GM21390 (cell line): ENCODE measurements around the gene ARHGEF37.
A peak's percentile ranks its signal among the peaks of the same experiment; 100 is the strongest.
"Not testable (repeated sequence)": the region's sequence is repeated elsewhere in the genome, so short reads cannot be mapped to it uniquely, and the experiment has no call there.

Experiments
- ATAC-seq: cut with Tn5 transposase; IDR thresholded peaks from one replicate; pipeline ENCODE4 v1.9.1; 2021; ENCODE audit not compliant: unreplicated experiment

Gene ARHGEF37, protein sequence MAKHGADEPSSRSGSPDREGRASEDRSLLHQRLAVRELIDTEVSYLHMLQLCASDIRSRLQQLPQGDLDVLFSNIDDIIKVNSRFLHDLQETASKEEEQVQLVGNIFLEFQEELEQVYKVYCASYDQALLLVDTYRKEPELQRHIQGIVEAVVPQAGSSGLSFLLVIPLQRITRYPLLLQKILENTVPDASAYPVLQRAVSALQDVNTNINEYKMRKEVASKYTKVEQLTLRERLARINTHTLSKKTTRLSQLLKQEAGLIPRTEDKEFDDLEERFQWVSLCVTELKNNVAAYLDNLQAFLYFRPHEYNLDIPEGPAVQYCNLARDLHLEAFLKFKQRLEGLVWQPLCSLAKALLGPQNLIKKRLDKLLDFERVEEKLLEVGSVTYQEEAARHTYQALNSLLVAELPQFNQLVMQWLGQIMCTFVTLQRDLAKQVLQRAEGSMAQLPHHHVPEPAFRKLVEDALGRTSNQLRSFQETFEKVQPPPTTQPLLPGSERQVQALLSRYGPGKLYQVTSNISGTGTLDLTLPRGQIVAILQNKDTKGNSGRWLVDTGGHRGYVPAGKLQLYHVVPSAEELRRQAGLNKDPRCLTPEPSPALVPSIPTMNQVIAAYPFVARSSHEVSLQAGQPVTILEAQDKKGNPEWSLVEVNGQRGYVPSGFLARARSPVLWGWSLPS

DNA sequence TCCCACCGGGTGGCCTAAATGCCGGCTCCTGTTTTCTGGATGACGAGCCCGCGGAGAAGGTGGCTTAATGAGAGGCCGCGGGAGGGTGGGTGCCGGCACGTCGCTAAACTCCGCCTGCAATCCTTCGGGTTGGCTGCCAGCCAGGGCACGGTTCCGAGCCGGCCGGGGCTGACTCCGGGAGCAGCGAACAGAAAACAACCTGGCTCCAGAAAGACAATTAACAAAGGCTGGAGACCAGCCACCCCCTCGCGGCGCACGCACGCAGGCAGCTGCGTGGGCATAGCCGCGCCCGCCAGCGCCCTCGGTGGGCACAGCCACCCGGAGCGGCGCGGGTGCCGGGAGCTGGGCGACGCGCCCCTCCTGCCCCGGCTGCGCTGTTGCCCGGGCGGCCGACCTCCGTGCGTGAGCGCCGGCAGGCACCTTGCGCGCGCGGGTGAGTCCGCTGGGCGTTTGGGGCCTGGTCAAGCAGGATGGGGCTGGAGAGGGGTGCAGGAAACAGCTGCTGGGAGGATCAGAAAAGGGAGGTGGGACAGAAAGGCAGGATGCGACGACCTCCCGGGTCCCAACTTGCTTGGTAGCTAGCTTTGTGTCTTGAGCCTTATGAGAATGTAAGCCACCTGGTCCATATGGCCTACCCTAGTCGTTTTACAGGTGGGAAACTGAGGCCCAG lies at the start of gene ARHGEF37:
ARHGEF37 (plus strand) TSS at position 307 of the 670 bp plus-strand sequence. CDS start 16,272 bp downstream, outside the sequence.
- no peak for ATAC-seq

DNA sequence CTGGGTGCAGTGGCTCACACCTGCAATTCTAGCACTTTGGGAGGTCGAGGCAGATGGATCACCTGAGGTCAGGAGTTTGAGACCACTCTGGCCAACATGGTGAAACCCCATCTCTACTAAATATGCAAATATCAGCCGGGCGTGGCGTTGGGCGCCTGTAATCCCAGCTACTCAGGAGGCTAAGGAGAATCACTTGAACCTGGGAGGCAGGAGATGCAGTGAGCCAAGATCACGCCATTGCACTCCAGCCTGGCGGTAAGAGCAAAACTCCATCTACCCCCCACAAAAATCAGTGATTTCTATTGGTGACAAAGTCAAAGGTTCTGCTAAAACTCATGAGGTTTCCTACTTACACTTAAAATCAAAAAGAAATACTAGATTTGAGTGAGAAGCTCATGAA lies 48.9 kb upstream of the ARHGEF37 start:
- no peak for ATAC-seq

DNA sequence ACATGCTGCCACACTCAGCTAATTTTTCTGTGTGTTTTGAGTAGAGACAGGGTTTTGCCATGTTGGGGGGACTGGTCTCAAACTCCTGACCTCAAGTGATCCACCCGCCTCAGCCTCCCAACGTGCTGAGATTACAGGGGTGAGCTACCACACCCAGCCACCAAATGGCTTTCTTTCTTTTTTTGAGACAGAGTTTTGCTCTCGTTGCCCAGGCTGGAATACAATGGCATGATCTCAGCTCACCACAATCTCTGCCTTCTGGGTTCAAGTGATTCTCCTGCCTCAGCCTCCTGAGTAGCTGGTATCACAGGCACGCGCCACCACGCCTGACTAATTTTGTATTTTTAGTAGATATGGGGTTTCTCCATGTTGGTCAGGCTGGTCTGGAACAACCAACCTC lies 45.5 kb upstream of the ARHGEF37 start:
- ATAC-seq: not testable (repeated sequence)

DNA sequence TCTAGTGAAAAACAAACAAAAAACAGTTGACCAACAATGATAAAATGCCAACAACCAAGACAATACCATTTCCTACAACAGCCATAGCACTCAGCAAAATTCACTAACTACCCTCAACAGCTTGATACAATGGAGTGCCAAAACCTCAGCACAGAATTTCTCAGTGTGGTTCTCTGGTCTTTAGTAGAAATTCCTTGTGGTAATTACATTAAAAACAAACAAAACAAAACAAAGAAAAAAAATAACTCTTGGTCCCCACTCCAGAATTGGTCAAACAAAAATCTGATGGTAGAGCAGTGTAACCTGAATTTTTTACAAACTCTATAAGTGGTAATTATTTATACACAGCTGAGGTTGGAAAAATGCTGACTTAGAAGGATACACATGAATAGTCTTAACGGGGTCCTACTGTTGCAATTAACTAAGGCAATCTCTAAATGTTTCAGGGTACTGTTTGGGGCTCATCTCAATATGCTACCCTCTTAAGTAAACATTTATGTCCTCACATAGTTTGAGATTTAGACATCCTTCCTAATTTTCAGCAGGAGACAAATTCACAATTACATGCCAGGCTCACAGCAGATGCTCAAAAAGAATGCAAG lies 43.8 kb upstream of the ARHGEF37 start:
- ATAC-seq: no peak

DNA sequence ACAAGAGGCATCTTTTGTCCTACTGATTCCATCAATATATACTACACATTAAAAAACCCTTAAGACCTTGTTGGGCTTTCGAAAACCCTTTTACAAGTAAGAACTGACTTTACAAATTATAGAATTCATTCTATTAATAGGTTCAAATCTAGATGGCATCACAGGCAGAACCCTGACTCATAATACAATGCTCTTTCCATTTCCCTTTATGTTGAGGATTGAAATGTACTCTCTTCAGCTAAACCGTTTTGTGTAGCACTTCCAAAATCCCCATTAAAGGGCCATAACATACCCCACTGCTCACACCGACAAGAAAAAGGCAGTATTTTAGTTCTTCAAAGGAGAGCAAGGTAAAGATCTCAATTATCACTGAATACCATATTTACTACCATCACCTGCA lies 41.2 kb upstream of the ARHGEF37 start:
- ATAC-seq: no peak

DNA sequence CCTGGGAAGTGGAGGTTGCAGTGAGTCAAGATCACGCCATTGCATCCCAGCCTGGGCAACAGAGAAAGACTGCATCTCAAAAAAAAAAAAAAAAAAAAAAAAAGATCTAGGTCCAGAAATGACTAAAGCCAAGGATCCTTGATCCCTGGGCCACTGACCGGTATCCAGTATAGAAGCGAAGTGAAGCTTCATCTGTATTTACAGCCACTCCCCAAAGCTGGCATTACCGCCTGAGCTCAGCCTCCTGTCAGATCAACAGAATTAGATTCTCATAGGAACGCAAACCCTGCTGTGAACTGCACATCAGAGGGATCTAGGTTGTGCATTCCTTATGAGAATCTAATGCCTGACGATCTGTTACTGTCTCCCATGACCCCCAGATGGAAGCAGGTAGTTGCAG lies 39.4 kb upstream of the ARHGEF37 start:
- no peak for ATAC-seq

DNA sequence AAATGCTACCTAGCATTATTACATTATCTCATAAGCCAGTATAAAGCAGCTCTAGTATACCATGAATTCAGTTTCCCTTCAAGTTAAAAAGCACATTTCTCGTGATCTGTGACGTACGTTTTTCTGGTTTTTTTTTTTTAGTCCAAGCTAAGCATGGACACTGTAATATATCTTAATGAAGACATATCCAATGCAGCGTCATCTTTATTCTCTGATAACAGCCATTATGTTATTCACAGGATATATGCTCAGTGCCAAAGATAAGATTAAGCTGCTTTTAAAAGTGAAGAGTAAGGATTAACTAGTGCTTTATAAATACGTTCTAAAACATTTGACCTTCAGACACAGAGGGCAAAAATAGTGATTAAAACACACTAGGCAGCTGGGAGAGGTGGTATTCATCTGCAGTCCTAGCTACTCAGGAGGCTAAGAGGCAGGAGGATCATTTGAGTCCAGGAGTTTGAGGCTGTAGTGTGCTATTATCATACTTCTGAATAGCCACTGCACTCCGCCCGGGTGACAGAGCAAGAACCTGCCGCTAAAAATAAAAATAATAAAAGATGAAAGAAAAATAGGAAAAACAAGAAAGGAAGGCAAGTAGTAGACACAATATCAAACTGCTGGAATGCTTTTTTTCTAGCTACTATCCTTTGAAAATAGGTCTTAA lies 37.8 kb upstream of the ARHGEF37 start:
- ATAC-seq: no peak

DNA sequence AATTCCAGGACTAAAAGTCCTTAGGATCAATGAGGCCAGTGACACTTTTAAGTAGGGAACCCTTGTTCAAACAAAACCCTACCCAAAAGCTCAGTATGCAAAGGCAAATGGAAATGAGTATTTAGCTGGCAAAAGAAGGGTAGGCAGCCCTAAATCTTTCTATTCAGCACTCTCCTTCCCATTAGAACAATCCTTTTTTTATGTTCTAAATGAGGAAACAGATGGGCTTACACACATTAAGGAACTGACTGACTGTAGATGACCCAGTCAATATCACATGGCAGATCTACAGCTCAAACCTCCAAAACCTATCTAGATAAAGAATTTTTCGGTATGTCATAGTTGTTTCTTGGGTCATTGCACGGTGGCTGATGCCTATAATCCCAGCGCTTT lies 37.3 kb upstream of the ARHGEF37 start:
- ATAC-seq: no peak

DNA sequence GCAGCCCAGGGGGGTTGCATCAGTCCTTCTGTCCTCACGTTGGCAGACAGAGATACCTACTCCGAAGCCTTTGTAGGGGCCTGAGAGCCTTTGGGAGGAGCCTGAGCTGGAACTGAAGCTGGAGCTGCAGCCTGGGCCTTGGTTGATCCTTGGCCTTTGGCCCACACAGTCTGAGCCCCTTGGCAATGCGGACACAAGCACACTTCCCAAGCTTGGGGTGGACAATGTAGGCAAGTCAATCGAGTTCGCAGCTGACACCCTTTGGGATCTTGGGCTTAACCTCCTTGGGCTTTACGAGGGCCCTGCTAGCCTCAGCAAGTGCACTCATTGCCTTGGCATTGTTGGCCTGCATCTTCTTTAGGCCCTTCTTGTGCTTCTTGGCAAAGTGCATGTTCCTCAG lies 36.0 kb upstream of the ARHGEF37 start:
- ATAC-seq: no peak

DNA sequence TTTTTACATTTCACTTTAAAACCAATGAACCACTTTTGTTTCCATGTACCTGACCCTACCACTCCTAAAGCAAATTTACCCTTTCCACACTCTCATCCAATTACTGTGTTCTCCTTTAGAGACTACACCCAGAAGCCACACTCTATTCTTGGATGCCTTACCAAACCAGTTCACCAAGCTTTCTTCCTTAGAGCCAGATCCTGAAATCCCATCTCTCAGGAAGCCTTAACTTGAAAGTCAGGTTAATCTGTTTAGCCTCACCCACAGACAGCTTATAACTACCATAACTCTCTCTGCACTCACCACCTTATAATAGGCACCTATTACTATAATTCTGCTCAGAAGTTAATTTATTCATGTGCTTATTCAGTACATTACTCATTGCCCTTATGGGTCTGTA lies 34.3 kb upstream of the ARHGEF37 start:
- ATAC-seq: no peak

DNA sequence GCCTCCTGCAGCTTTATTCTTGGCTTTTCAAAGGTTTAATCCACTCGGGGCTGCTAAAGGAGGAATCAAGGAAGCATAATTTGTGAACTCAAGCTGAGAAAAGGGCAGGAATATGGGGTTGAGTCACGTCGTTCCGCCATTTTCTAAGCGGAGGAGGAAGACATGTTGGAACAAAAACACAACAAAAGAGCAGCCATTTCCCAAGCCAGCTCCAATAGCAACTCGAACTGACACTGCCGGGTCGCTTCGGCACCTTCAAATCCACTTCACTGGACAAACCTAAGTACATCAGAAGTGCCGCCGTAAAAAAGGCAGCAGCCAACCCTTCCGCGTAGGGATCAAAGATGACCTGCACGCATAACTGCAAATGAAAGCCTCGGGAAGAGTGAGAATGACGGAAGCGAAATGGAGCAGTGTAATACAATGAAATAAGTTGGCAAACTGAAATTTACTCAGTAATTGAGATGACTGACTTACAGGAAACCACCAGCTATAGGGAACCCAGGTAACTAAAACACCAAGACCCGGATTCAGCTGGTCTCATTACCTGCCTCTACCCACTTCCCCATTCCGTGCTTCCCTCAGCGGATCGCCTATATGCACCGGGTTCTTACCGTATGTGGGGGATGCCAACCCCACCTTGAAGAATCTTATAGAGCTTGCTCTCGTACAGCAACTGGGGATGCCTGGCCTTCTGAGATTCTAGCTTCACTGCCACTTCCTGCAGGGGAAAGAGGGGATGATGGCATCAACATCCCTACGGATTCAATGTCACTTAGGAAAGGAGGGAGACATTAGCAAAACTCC lies 31.6 kb upstream of the ARHGEF37 start:
- ATAC-seq: peak; percentile 33

DNA sequence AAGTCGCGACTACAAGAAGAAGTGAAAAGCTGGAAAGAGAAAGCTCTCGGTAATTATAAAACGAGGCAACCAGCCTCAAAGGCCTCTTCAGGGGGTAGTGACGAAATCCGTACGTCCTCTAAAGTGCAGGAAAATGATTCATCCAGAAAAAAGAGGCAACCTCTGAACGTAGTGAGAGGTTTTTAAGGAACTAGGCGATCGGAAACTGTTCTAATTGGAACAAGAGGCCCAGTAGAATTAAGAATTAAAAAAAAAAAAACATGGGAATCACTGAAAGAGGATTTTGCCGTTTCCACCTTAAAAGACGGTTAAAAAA lies 31.1 kb upstream of the ARHGEF37 start:
- no peak for ATAC-seq

DNA sequence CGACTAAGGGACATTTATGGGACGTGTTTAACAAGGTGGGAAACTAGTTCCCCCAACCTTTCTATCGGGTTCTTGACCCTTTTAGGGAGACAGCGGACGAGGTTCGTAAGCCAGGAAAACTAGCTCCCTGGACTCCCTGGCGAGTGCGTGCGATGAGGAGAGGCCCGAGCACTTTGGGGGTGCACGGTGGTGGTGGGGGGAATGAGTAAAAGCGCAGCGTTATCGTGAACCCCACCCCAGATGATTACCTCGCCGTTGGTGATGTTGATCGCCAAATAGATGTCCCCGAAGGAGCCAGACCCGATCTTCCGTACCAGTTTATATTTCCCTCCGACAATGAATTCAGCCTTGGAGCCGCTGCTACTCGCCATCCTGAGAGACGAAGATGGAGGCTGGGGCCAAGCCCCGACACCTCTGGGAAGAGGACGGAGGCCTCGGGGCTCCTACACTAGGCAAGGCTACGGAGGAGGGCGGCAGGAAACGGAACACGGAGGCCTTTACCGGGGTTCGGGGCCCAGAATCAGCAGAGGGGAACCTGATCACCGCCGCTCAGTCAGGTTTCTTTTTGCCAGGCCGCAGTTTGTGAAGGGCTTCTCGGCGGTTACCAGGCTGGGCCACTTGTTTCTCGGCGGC lies 30.6 kb upstream of the ARHGEF37 start:
- peak; percentile 0 for ATAC-seq

DNA sequence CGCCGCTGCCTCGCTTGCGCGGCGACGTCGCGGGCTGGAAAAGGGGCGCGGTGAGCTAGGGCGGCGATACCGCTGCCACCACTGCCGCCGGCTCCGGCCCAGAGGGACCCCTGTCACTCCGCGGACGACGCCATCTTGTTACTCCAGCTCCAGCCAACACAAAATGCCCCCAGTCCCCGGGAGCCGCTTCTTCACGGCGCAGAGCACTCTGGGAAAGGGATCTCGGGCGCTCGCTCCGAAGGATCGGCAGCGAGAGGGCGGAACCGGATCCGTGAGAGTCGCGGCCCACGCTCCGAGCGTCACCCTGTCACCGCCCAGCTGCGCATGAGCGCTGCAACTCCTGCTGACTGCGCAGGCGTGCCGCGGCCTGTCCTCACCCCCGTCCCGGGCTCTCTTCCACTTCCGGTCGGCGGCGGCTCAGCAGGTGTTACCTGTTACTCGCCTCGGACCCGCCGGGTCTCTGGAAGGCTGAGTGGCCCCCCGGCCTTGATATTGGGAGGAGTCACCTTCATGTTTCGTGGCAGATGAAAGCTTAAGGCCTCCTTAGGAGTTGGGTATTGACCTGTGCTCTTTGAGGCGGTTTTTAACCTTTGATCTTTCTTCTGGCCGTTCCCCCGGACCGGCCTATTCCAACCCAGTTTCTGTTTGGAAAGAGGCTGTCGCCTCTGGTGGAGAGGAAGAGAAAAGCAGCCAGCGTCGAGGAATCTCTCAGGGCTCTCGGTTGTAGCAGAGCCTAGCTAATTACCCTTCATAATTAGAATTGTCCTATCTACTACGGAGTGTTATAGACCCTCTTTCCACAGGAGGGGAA lies 29.9 kb upstream of the ARHGEF37 start, which contains the start of gene CSNK1A1:
CSNK1A1 (minus strand) TSS at position 213 of the 811 bp plus-strand sequence. CDS start 475 bp downstream, outside the sequence.
- peak; percentile 87 for ATAC-seq

DNA sequence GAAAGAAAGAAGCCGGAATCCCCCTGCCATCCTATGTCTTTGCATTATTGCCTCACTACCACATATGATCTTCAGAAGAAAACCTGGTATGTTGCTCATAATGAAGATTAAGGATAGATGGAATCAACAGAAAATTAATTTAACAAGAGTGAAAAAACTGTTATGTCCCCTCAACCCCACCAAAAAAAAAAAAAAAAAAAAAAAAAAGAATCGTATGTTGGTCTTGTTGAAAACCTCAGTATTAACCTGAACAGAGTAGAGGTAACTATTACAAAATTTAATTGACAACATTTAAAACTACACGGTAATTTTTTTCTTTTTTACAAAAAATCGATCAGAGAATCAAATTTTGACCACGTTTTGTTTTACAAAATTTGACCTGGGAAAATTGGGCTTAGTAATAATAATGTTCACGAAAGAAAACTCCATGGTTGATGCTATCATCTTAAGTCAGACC lies 29.2 kb upstream of the ARHGEF37 start:
- no peak for ATAC-seq

DNA sequence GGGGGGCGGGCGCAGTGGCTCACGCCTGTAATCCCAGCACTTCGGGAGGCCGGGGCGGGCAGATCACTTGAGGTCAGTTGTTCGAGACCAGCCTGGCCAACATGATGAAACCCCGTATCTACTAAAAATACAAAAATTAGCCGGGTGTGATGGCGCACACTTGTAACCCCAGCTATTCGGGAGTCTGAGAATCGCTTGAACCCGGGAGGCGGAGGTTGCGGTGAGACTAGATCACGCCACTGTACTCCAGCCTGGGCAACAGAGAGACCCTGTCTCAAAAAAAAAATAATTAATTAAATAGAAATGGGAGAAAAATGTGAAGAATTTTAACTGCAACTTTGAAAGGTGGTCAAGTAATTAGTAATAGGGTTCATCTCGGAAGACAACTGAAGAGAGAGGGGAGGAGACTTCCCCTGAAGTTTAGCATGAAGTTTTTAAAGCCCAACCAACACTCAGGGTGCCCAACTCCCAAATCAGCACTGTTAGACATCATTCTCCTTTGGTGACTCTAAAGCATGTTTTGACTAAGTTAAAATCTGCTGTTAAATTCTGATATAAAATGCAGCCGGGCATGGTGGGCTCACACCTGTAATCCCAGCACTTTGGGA lies 28.6 kb upstream of the ARHGEF37 start:
- ATAC-seq: no peak

DNA sequence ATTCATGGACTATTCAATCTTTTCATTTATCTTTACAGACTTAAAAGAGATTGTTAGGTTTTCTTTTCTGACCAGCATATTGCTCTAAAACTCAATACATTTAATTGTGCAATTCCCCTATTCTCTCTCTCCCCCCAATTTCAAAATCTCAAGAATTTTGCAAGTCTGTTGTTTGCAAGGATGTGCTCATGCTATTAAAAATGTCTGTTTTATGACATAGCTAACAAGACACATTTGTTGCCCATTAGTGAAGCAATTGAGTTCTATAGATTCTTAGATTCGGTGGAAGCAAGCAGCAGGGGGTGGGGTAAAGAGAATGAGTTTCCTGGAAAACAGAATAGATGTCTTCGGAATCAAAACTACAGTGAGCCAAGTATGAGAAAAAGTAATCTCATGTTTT lies 21.6 kb upstream of the ARHGEF37 start:
- no peak for ATAC-seq

DNA sequence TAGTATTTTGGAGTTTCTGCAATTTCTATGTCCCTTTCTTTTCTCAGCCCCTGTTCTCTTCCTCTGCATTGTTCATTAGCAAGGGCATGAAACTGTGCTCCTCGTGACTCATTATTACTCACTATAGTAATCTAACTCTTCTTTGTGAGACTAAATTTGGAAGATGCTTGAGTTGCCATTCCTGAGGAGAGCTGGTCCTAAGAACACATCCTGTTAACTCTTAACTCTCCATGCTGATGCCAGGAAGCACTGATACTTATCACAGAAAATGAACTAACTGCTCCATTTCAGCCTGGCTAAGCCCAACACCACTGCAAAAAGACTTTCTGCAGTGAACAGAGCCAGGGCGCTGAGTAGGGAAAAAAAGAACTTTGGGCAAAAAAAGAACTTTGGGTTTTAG lies 19.4 kb upstream of the ARHGEF37 start:
- ATAC-seq: no peak
